Measurements from ENCODE around the gene IL10RB.

The IL10RB gene

DNA sequence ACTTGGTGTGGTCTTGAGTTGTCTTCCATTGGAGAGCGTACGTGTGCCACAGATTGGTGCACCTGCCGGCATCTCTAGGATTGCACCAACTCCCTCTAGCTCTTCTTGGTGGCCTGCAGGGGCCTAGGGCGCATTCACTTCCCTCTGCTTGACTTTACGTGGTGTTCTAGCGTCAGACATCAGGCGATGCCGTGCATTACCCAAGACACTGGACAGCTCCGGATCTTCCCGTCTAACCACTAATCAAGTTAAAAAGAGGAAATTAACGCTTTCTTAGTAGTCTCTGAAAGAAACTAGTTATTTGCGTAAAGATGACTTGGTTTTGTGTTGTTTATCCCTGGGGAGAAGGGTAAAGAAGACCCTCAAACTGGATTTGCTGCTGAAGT lies 510 bp upstream of the IL10RB start:
- in situ Hi-C loops (cut with MboI; ENCODE audit: low sequenced_read_pairs), result loop anchor here (10.0 kb wide), 1 partner anchor 61 kb away; no protein-coding TSS in a partner anchor

DNA sequence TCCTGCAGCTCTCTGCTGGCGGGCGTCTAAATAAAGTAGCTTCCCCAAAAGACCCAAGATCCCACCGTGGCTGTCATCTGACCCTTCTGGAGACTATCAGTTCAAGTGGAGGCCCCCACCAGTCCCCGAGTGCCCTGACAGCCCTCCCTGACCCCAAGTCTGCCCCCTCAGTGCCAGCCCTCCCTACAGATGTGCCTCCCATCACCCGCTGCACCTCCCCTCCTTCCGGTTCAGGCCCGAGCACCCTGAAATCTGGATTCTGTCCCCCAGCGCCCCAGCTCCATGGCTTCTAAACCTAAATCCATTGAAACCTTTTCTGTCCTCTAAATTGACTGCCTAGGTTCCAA lies 595 bp downstream of the IL10RB start:
- in situ Hi-C loops (cut with MboI; ENCODE audit: low sequenced_read_pairs), result loop anchor here (10.0 kb wide), 1 partner anchor 62 kb away; no protein-coding TSS in a partner anchor

DNA sequence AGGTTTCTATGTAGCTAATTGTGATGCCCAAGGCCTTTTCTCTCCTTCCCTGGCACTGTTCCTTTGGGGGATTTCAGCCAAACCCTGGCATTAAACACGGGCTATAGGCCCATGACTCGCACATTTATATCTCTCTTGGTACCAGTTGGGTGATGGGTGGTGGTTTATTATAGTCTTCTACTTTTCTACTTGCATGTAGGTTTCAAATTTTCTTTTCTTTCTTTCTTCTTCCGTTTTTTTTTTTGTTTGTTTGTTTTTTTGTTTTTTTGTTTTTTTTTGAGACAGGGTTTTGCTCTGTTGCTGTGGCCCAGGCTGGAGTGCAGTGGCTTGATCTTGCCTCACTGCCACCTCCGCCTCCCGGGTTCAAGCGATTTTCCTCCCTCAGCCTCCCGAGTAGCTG lies 1.1 kb downstream of the IL10RB start:
- in situ Hi-C loops (cut with MboI; ENCODE audit: low sequenced_read_pairs), result loop anchor here (10.0 kb wide), 1 partner anchor 62 kb away; no protein-coding TSS in a partner anchor

DNA sequence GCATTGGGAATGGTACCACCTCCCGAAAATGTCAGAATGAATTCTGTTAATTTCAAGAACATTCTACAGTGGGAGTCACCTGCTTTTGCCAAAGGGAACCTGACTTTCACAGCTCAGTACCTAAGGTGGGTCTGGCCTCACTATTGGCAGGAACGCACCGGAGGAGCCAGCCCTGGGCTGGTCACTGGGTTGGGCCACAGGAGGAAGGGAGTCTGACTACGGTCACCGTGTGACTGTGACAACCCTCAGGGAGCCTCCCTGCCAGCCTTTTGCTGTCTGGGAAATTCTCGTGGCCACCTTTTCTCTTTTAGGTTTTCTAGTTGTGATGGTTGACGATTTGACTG lies 2.2 kb downstream of the IL10RB start:
- in situ Hi-C loops (cut with MboI; ENCODE audit: low sequenced_read_pairs), result loop anchor here (10.0 kb wide), 1 partner anchor 64 kb away; no protein-coding TSS in a partner anchor

DNA sequence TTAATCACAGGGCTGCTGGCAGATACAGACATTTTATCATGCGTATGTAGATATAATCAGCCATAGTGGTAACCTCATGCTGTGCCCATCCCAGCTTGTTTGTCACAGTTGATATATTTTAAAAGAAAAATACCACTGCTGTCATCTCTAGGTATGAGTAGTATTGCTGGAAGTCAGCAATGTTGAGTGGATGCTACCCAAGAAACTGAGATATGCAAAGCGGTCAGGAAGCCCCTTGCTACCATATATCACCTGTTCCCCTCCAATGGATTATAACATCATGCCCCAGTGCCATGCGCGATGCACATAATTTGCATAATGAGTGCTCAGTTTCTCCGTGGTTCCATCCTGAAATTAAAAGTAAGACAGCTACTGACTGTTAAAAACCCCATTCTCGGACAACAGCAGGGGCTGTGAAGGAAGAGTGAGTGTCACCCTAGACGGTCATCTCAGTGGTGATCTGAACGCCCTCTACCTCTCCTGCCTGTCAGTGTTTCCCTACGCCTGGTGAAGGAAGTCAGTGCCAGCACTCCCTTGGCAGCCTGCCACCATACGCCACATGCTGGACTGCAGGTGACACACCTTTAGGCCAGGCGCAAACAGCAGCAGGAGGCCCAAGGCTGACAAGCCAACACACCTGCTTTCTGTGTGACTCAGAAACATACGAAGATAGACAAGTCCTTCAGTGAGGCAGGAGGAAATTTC lies 2.7 kb downstream of the IL10RB start:
- in situ Hi-C loops (cut with MboI; ENCODE audit: low sequenced_read_pairs), result loop anchor here (10.0 kb wide), 1 partner anchor 64 kb away; no protein-coding TSS in a partner anchor

DNA sequence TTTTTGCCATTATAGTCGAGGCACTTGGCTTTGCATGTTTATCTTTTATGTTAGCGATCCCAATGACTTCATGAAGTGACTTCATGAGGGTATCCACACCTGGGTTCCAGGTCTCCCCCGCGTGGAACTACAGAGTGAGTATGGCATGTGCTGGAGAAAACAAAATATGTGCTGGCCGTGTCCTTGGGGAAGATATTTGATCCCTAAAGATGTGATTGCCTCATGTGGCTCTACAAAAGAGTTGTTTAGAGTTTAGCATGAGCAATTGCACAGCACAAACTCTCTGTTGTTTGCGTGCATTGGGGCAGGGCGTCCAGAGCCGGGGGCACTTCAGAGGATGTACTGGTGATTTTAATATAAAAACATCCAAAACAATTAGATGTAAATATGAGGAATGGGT lies 4.8 kb downstream of the IL10RB start:
- in situ Hi-C loops (cut with MboI; ENCODE audit: low sequenced_read_pairs), result no loop called here

DNA sequence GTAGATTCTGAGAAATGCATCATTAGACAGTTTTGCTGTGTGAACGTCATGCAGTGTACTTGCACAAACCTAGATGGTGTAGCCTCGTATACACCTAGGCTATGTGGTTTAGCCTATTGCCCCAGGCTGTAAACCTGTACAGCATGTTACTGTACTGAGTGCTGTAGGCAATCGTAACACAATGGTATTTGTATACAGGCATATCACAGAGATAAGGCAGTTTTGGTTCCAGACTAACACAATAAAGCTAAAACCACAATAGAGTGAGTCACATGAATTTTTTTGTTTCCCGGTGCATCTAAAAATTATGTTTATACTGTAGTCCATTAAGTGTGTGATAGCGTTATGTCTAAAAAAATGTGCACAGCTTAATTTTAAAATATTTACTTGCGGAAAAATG lies 6.9 kb downstream of the IL10RB start:
- in situ Hi-C loops (cut with MboI; ENCODE audit: low sequenced_read_pairs), result no loop called here

DNA sequence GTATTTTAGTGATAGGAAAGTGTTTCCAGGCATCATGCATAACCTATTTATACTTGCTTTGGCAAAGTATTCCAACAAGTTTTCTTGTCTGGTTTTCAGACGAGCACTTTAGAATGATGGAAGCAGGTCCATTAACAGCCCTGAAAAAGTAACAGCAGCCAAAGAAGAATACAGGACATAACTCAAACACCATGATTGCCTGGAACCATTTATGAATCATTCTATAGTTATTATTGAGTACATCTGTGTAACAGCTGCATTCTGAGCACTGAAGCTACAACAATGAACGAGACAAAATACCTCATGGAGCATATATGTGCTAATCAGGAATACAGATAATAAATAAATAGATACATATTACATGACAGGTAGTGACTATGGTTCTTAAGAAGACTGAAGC lies 12.6 kb downstream of the IL10RB start:
- in situ Hi-C loops (cut with MboI; ENCODE audit: low sequenced_read_pairs), result no loop called here

DNA sequence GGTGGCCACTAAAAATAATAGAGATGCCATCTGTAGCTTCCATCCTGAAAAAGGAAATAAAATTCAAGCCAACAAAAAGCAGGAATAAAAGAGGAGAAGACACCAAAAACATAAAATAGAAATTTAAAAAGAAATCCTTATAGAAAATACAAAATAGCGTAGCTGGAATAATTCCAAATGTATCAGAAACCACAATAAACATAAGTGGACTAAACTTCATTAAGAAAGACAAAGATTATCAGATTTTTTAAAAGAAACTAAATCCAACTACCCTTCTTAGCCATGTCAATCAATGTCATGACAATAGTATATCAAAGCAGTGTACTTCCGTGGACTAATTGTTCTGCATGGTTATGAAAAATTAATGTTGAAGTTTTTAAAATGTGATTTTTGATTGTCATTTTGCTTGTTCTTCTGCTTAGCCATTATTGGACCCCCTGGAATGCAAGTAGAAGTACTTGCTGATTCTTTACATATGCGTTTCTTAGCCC lies 13.2 kb downstream of the IL10RB start:
- in situ Hi-C loops (cut with MboI; ENCODE audit: low sequenced_read_pairs), result no loop called here

DNA sequence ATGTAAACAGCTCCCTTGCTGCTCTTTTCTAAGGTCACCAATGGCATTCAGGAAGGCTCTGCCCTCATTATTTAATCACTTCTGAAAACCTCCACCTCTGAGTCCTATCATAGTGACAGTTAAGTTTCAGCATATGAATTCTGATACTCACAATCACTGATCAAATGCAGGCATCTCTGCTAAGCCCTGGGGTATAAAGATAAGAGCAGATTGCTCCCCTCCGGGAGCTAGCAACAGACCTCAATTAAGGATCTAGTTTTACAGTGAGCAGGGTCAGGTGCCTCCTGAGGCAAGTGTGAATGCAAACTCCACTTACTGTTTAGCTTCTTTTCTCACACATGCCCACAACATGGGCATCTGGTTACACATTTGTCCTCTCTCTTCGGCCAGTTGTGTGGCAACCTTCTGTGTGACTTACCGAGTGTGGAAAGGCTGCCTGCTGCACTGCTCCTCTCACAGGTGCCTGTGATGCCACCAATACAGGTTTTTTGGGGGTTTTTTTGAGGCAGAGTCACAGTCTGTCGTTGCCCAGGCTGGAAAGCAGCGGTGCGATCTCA lies 15.0 kb downstream of the IL10RB start:
- in situ Hi-C loops (cut with MboI; ENCODE audit: low sequenced_read_pairs), result no loop called here

DNA sequence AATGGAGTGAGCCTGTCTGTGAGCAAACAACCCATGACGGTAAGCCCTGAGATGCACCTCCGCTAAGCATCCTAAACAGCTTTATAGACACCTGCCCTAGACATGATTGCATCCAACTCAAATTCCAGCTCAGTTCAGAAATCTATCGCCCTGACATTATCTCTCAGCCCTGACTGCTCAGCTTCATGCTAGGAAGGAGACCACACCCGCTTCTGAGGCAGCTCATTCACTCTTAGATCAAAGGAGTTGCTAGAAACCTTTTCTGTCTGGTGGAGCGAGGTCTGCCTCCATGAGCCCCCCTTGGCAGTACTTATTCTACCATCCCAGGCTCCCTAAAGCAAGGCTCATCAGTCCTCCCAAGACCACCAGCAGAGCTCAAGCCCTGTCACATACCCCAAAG lies 17.0 kb downstream of the IL10RB start:
- in situ Hi-C loops (cut with MboI; ENCODE audit: low sequenced_read_pairs), result no loop called here

DNA sequence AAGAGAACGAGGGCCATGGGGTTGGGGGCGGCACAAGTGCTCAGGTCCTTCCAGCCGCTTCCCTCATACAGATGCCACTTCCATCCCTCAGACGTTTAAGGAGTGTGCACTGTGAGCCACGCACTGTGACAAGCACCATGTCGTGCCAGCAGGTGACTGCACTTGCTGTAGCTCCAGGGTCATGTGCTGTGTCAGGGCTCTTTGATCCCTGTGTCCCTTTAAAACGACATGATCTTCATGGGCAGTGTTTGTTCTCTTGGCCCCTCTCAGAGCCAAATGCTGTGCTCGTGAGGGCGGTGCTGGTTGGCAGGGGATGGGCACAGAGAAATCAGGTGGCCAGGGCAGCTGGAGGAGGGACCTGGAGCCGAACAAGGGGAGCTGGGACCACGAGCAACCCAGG lies 19.9 kb downstream of the IL10RB start:
- in situ Hi-C loops (cut with MboI; ENCODE audit: low sequenced_read_pairs), result no loop called here

DNA sequence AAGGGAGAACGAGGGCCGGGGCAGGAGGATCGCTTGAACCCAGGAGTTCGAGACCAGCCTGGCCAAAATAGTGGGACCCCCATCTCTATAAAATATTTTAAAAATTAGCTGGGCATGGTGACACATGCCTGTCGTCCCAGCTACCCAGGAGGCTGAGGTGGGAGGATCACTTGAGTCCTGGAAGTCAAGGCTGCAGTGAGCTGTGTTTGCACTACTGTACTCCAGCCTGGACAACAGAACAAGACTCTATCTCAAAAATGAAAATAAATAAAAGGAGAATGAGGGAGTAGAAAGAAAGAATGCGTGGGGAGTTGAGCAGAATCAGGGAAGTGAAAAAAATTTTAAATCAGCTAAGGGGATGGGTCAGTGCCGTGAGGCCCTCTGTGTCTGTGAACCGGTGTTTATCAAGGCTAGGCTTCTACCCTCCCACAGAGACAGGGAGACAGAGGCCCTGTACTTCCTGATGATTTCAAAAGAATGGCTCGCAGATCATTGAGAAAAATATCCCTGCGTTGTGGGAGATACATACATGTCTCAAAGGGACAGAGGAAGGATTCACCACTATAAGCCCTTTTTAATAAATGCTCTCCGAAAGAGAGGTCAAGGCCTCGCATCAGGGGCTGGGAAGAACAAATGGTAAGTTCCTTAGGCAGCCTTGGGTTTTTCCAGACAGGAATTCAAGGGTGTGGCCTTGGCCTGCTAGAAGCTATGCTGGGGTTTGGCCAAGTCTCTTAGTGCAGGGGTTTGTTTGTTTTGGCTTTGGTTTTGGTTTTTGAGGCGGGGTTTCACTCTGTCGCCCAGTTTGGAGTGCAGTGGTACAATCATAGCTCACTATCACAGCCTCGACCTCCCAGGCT lies 20.7 kb downstream of the IL10RB start:
- in situ Hi-C loops (cut with MboI; ENCODE audit: low sequenced_read_pairs), result no loop called here

DNA sequence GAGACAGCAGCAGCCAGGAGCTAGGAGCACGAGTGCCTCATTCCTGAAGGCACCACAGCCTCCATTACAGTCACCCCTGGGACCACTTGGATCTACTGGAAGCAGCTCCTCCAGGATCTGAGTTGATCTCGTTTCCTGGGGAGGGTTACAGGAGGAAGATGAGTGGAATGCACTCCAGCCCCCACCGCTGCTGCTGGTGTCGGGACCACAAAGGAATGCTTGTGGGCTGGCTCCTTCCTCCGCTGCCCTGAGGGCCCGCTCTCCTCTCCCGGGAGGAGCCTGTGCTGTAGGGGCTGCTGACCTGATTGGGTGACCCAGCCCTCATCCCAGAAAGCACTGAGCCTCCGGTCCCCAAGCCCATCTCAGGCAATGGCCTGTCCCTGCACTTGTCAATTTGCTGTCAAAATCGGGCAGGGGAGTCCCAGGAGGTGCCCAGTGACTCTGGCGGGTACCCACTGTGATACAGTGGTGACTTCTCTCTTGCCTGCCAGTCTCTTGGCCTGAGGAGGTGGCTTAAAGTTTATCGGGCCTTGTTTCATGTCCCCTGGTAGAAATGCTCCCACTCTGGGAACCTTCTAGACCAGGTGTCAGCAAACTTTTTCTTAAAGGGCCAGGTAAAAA lies 23.1 kb downstream of the IL10RB start:
- in situ Hi-C loops (cut with MboI; ENCODE audit: low sequenced_read_pairs), result no loop called here

DNA sequence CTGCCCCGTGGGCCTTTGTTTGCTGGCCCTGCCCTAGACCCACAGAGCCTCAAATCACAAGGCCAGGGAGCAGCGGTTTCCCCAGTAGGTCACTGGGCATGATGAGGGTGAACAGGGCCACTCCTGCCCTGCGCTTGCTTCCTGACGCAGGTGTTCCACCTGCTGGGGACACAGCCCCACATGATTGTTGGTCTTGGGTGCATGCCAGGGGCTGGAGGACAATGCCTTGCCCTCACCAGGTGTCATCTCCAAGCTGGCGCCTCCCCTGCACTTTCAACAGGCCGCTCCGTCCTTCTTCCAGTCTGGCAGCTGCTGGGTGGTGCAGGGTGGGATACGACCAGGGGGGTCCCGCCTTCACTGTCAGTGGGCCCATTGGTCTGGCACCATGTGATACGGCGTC lies 24.3 kb downstream of the IL10RB start:
- in situ Hi-C loops (cut with MboI; ENCODE audit: low sequenced_read_pairs), result no loop called here

DNA sequence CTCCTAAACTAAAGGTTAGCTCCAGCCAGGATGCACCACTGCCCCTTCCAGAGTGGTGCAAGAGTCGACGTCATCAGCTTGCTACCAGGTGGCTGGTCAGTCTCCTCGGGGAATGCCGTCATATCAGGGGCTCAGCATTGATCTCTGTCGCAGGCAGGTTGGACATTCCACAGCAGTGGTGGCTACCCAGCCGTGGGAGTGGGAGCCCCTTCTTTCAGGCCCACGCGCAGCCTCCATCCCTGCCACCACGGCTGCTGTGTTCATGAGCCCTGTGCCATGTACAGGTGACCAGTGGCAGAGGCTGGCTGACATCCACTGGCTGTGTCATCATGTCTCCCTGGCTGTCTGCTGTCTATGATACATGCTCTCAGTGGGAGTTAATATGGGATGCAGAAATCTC lies 25.5 kb downstream of the IL10RB start:
- in situ Hi-C loops (cut with MboI; ENCODE audit: low sequenced_read_pairs), result no loop called here

DNA sequence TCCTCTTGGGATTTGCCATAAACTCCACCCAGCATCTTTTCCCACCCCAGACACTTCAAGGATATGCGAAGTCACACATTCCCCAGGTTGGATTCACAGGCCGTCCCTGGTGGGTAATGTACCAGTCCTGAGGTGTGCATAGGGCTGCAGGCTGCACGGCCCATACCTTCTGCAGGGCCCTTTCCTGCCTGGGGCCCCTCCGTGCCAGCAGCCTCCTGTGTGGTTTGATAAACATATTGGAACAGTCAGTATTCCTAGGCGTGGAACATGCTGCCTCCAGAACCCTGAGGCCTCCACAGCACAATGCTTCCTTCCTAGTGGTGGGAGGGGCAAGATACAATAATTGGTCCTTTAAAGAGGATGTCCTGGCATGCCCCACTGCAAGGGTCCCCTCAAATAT lies 26.6 kb downstream of the IL10RB start:
- in situ Hi-C loops (cut with MboI; ENCODE audit: low sequenced_read_pairs), result no loop called here

DNA sequence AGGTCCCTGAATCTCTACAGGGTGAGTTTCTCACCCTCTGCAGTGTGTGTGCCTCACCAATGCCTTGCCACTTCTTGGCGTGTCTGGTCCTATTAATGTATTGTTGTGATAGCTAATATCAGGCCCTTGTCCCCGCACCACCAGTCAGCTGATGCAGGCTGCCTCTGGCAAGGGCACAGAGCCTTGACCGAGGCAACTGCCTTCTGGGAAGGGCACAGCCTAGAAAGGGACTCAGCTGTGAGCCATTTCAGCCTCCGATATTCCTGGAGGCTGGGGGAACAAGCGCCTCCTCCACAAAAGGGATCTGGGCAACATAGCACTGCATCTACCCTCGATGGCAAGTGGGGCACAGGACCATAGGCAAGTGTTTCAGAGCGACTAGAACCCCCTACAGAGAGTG lies 27.0 kb downstream of the IL10RB start:
- in situ Hi-C loops (cut with MboI; ENCODE audit: low sequenced_read_pairs), result no loop called here

DNA sequence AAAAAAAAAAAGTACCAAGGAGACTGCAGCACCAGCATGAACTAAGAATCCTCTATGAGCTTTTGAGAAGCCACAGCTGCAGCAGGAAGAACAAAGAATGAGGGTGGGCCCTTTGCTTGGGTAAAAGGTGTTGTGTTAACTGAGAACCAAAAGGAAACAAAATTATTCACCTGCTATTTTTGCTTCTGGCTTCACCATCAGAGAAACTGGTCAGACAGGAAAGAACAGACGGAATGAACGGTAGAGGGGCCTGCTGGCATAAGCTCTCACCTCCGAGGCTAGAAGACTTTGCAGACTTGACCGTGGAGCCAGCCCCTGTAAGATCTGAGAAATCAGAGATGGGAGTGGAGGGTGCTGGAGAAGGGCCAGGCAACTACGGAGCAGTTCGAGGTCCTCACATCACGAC lies 27.6 kb downstream of the IL10RB start:
- in situ Hi-C loops (cut with MboI; ENCODE audit: low sequenced_read_pairs), result no loop called here

DNA sequence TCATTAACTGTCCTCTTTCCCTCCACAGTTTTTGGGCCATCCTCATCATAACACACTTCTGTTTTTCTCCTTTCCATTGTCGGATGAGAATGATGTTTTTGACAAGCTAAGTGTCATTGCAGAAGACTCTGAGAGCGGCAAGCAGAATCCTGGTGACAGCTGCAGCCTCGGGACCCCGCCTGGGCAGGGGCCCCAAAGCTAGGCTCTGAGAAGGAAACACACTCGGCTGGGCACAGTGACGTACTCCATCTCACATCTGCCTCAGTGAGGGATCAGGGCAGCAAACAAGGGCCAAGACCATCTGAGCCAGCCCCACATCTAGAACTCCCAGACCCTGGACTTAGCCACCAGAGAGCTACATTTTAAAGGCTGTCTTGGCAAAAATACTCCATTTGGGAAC lies 30.0 kb downstream of the IL10RB start:
- in situ Hi-C loops (cut with MboI; ENCODE audit: low sequenced_read_pairs), result no loop called here

DNA sequence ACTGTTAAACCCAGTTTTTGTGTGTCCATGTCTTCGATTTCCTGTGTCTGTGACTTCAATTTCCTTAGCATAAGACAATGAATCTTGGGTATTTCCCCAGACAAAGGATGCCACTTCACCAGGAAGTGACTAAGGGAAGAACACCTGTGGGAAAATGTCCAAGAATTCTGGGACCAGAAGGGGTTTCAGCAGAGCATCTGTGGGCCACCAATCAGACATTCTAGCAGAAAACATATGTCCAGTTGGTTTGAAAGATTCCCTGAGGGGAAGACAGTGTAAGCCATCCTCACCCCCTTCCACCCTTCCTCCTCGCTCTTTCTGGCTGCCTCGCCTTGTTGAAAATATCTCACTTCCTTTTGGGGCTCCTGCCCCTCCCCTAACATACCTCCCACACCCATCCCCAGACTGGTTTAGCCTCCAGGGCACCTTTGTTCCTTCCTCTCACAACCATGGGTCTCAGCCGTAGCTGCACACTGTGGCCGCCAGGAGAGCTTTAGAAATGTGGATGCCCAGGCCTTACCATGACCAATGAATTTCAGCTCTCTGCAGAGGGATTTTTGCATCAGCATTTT lies 33.1 kb downstream of the IL10RB start:
- in situ Hi-C loops (cut with MboI; ENCODE audit: low sequenced_read_pairs), result no loop called here

All from HL-60/S4 treated with retinoic acid at 250 ng/mL for 4 days and 3 days (cell line).